ENCODE results near the gene SDHA. TPM values are rescaled to one million over a fixed set of nuclear protein-coding genes. Genes with fewer than 3 reads are reported as not detected.

The SDHA gene
- total and polyA plus RNA-seq, 9 of the 15 experiments (the other 6 are each of a cell fraction or from before 2014, with no cell fraction given): 82.9 to 191 (median 130) TPM

DNA sequence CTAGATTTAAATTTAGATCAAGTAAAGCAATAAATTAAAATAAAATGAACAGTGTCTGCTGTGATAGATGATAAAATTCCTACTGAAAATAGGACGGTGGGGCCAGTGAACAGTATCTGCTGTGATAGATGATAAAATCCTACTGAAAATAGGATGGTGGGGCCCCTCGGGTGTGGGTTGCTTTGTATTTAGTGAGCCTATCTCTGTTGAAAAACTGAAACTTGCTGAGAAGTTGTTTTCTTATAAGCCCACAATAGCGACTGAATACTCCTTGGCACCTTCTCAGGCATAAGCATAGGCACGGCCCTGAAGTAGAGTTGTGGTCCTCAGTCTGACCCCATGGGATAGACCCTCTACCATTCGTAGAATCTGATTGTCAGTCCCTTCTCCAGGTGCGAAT lies 5.7 kb downstream of the SDHA start:
- H3K4me1 ChIP-seq (replicated peaks in 1 of 2; ENCODE audit: control insufficient read depth in 2 of 2, insufficient read depth in 2 of 2, low read length in 2 of 2): peaks cover 3 to 11% of the 10 kb centered on the region in 2 experiments; a peak in 4 of 5 replicates
- peaks cover 72% of the 10 kb centered on the region; the same call in 2 of the 3 replicates for H3K36me3 ChIP-seq (ENCODE audit: control insufficient read depth, insufficient read depth, low read length)
- DNase-seq (ENCODE audit: extremely low read depth in 1 of 4, low spot score in 3 of 4): no peak
- in situ Hi-C loops (cut with MboI) (no loop called here), intact Hi-C loops (cut with micrococcal nuclease) (no loop called here)
- H3K9ac ChIP-seq (ENCODE audit: insufficient read depth in 1 of 2, low read depth in 2 of 2, low read length in 2 of 2): no peak overlapping the region
- TF ChIP-seq ZZZ3 (IDR thresholded peaks at IDR 0.05): no peak
- no peak for TF ChIP-seq FOXA1 (IDR thresholded peaks at IDR 0.05; ENCODE audit: borderline replicate concordance)
- TF ChIP-seq, protein P1, sequence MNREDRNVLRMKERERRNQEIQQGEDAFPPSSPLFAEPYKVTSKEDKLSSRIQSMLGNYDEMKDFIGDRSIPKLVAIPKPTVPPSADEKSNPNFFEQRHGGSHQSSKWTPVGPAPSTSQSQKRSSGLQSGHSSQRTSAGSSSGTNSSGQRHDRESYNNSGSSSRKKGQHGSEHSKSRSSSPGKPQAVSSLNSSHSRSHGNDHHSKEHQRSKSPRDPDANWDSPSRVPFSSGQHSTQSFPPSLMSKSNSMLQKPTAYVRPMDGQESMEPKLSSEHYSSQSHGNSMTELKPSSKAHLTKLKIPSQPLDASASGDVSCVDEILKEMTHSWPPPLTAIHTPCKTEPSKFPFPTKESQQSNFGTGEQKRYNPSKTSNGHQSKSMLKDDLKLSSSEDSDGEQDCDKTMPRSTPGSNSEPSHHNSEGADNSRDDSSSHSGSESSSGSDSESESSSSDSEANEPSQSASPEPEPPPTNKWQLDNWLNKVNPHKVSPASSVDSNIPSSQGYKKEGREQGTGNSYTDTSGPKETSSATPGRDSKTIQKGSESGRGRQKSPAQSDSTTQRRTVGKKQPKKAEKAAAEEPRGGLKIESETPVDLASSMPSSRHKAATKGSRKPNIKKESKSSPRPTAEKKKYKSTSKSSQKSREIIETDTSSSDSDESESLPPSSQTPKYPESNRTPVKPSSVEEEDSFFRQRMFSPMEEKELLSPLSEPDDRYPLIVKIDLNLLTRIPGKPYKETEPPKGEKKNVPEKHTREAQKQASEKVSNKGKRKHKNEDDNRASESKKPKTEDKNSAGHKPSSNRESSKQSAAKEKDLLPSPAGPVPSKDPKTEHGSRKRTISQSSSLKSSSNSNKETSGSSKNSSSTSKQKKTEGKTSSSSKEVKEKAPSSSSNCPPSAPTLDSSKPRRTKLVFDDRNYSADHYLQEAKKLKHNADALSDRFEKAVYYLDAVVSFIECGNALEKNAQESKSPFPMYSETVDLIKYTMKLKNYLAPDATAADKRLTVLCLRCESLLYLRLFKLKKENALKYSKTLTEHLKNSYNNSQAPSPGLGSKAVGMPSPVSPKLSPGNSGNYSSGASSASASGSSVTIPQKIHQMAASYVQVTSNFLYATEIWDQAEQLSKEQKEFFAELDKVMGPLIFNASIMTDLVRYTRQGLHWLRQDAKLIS (CRISPR knock-in tag; IDR thresholded peaks at IDR 0.05): no peak
- TF ChIP-seq ZNF274 (IDR thresholded peaks at IDR 0.05; ENCODE audit: borderline replicate concordance, low read depth, low read length): no peak
- no peak for TF ChIP-seq ZBED1 (IDR thresholded peaks at IDR 0.05)
- TF ChIP-seq ESRRA (IDR thresholded peaks at IDR 0.05; ENCODE audit: borderline replicate concordance, low read depth): no peak
- TF ChIP-seq, protein P2, sequence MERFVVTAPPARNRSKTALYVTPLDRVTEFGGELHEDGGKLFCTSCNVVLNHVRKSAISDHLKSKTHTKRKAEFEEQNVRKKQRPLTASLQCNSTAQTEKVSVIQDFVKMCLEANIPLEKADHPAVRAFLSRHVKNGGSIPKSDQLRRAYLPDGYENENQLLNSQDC (CRISPR knock-in tag; IDR thresholded peaks at IDR 0.05): no peak
- no peak for TF ChIP-seq GABPA (tag; conservative IDR thresholded peaks at IDR 0.05; ENCODE audit: low read depth)
- TF ChIP-seq ZNF239 (CRISPR knock-in tag; IDR thresholded peaks at IDR 0.05): no peak
- TF ChIP-seq SMARCE1 (IDR thresholded peaks at IDR 0.05): no peak
- TF ChIP-seq EHMT2 (IDR thresholded peaks at IDR 0.05): no peak
- no peak for TF ChIP-seq MCM5 (IDR thresholded peaks at IDR 0.05; ENCODE audit: low read depth)
- no peak for TF ChIP-seq TCF7 (IDR thresholded peaks at IDR 0.05; ENCODE audit: borderline replicate concordance)
- no peak for TF ChIP-seq EWSR1 (IDR thresholded peaks at IDR 0.05; ENCODE audit: borderline replicate concordance, low read depth, partially characterized antibody)
- TF ChIP-seq XRCC5 (IDR thresholded peaks at IDR 0.05; ENCODE audit: low read depth, low read length): no peak
- TF ChIP-seq ZNF76 (CRISPR knock-in tag; IDR thresholded peaks at IDR 0.05; ENCODE audit: borderline replicate concordance): no peak
- TF ChIP-seq ZNF282 (CRISPR knock-in tag; IDR thresholded peaks at IDR 0.05): no peak
- ATAC-seq: no peak
- peaks cover 53% of the 10 kb centered on the region for H3K79me2 ChIP-seq (ENCODE audit: control insufficient read depth, insufficient read depth, low read length)
- CTCF ChIA-PET (ENCODE audit: low intra/inter-chr PET ratio): no interaction called here
- H3K9me1 ChIP-seq (ENCODE audit: control insufficient read depth, insufficient read depth, low read length): no peaks in the 10 kb centered on the region
- BruUV-seq (replicated peaks): no TSS peak
- H3K27me3 ChIP-seq (ENCODE audit: control insufficient read depth in 2 of 2, insufficient read depth in 2 of 2, low read length in 2 of 2): no peaks in the 10 kb centered on the region
- no peaks in the 10 kb centered on the region for H3K9me3 ChIP-seq (replicated peaks; ENCODE audit: control insufficient read depth, insufficient read depth, low read depth, low read length)
- FAIRE-seq: no peak
- POLR2A ChIA-PET: interaction anchor here (1.4 kb wide), 1 partner anchor 8 kb away, joined by 7 read pairs; no protein-coding TSS in a partner anchor
- H2AFZ ChIP-seq (ENCODE audit: low read depth, low read length): no peak overlapping the region
- H4K20me1 ChIP-seq (replicated peaks; ENCODE audit: control insufficient read depth, insufficient read depth, low read length): peaks cover 26% of the 10 kb centered on the region
- H3K27ac ChIP-seq (ENCODE audit: extremely low read depth, low read depth, low read length): no peak overlapping the region
- WGBS (ENCODE audit: insufficient coverage, low coverage, missing lambda C conversion rate): 88% methylated on average over 6 of the region's 6 CpGs
- no peak overlapping the region for H3K4me3 ChIP-seq
- no peak overlapping the region for H3K4me2 ChIP-seq (ENCODE audit: insufficient read depth, low read length)

All from K562 (cell line).